Trophoblast cell (in vitro differentiated cells and primary cell): ENCODE data around the gene ROR2.
"Not testable (repeated sequence)": the region's sequence is repeated elsewhere in the genome, so short reads cannot be mapped to it uniquely, and the experiment has no call there.

ENCODE experiments used
- DNase-seq, 2 donors: peaks; one replicate each; pipeline ENCODE4 v3.0.0-alpha.2; 2016
- H2AFZ ChIP-seq: 2 replicates; pipeline ENCODE4 v1.6.1; 2013; ENCODE audit warnings: low read length, moderate library complexity, mild to moderate bottlenecking; ENCODE audit not compliant: insufficient read depth, poor library complexity
- H2AK5ac ChIP-seq: 2 replicates; pipeline ENCODE4 v1.6.1; 2013; ENCODE audit warnings: mild to moderate bottlenecking, low read length
- H2BK120ac ChIP-seq: 2 replicates; pipeline ENCODE4 v1.6.1; 2013; ENCODE audit warnings: low read length, mild to moderate bottlenecking, moderate library complexity; ENCODE audit not compliant: insufficient read depth, poor library complexity
- H2BK12ac ChIP-seq: 2 replicates; pipeline ENCODE4 v1.6.1; 2013; ENCODE audit warnings: mild to moderate bottlenecking, low read length, moderate library complexity
- H2BK5ac ChIP-seq: 2 replicates; pipeline ENCODE4 v1.6.1; 2013; ENCODE audit warnings: low read length, low read depth, moderate library complexity, mild to moderate bottlenecking; ENCODE audit not compliant: poor library complexity
- H3K14ac ChIP-seq: 2 replicates; pipeline ENCODE4 v1.6.1; 2013; ENCODE audit warnings: mild to moderate bottlenecking, low read length
- H3K18ac ChIP-seq: 2 replicates; pipeline ENCODE4 v1.6.1; 2013; ENCODE audit warnings: mild to moderate bottlenecking, low read length
- H3K23ac ChIP-seq: 2 replicates; pipeline ENCODE4 v1.6.1; 2013; ENCODE audit warnings: low read length
- H3K27ac ChIP-seq: 2 replicates; pipeline ENCODE4 v1.5.1; 2013; ENCODE audit warnings: low read depth, mild to moderate bottlenecking, inconsistent platforms, low read length, moderate library complexity
- H3K27me3 ChIP-seq: 2 replicates; pipeline ENCODE4 v1.6.1; 2013; ENCODE audit warnings: inconsistent platforms, mild to moderate bottlenecking, low read length, moderate library complexity; ENCODE audit not compliant: insufficient read depth
- H3K36me3 ChIP-seq, 2 experiments: 1 replicate in 1 of 2; 2 replicates in 1 of 2; pipeline ENCODE4 v1.6.1; 2013; ENCODE audit warnings: low read length in 2 of 2, mild to moderate bottlenecking in 2 of 2, moderate library complexity in 1 of 2; ENCODE audit not compliant: insufficient read depth in 2 of 2, control insufficient read depth in 1 of 2
- H3K4ac ChIP-seq: 2 replicates; pipeline ENCODE4 v1.6.1; 2013; ENCODE audit warnings: low read depth, mild to moderate bottlenecking, low read length, moderate library complexity
- H3K4me1 ChIP-seq, 2 experiments: 1 replicate in 1 of 2; 2 replicates in 1 of 2; pipeline ENCODE4 v1.6.1; 2013; ENCODE audit warnings: low read length in 2 of 2, mild to moderate bottlenecking in 2 of 2, moderate library complexity in 1 of 2; ENCODE audit not compliant: insufficient read depth in 2 of 2, control insufficient read depth in 1 of 2
- H3K4me2 ChIP-seq: 2 replicates; pipeline ENCODE4 v1.6.1; 2013; ENCODE audit warnings: inconsistent platforms, mild to moderate bottlenecking, low read length, moderate library complexity
- H3K4me3 ChIP-seq: 2 replicates; pipeline ENCODE4 v1.5.1; 2013; ENCODE audit warnings: mild to moderate bottlenecking, low read depth, low read length, inconsistent platforms
- H3K79me1 ChIP-seq: one replicate; pipeline ENCODE4 v1.6.1; 2013; ENCODE audit warnings: low read length
- H3K79me2 ChIP-seq: 2 replicates; pipeline ENCODE4 v1.6.1; 2013; ENCODE audit warnings: low read length, mild to moderate bottlenecking; ENCODE audit not compliant: control insufficient read depth, insufficient read depth, poor library complexity
- H3K9ac ChIP-seq: 2 replicates; pipeline ENCODE4 v1.6.1; 2013; ENCODE audit warnings: mild to moderate bottlenecking, low read length
- H3K9me3 ChIP-seq: 2 replicates; pipeline ENCODE4 v1.6.1; 2013; ENCODE audit warnings: low read depth, mild to moderate bottlenecking, control low read depth, inconsistent platforms, low read length; ENCODE audit not compliant: insufficient read depth
- H4K12ac ChIP-seq: 2 replicates; pipeline ENCODE4 v1.6.1; 2013; ENCODE audit warnings: low read depth, mild to moderate bottlenecking, low read length, moderate library complexity
- H4K8ac ChIP-seq: 2 replicates; pipeline ENCODE4 v1.6.1; 2013; ENCODE audit warnings: low read depth, mild to moderate bottlenecking, low read length, moderate library complexity
- H4K91ac ChIP-seq: one replicate; pipeline ENCODE4 v1.6.1; 2013; ENCODE audit warnings: low read depth, mild to moderate bottlenecking, low read length, moderate library complexity
- WGBS: extraction: QIAGEN DNeasy Blood & Tissue Kit; methylation state at CpG from one replicate; pipeline ENCODE4 v1.1.7; 2013; ENCODE audit warnings: missing lambda C conversion rate; ENCODE audit not compliant: insufficient read length, insufficient coverage; ENCODE audit errors: extremely low coverage; 5-methylcytosine and 5-hydroxymethylcytosine counted together

The ROR2 gene

DNA sequence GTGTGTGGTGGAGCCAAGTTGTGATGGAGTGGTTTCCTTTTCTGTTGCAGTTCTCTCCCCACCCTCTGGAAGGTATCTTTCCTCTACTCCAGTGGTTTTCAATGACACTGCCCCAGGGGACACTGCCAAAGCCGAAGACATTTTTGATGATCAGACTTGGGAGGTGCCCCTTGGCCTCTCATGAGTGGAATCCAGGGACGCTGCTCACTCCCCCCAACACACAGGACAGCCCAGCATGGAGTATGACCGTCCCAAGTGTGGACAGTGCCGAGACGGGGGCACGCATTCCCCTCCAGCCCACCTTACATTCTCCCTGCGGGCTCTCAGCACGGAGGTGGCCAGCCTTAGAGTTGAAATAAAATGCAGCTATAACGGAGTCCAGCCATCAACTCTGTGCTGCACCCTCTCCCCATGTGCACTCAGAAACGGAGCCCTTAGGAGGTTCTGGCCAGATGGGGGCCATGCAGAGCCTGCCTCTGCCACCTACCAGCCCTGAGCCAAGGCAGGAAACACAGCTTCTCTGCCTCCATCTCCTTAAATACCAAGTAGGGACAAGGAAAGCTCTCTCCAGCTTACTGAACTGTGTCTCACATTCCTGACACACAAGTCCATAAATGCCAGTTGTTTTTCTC, 150.8 kb downstream of the ROR2 start:
- Histone ChIP-seq H3K36me3 (no peaks in the 10 kb centered on the region), H2AFZ (no peak overlapping the region), H2BK12ac (no peak overlapping the region), H3K27me3 (no peaks in the 10 kb centered on the region), H3K4me2 (no peak overlapping the region), H3K23ac (no peak overlapping the region), H4K12ac (no peak overlapping the region), H3K27ac (no peak overlapping the region), H3K9me3 (no peaks in the 10 kb centered on the region), H2BK120ac (no peak overlapping the region), H2BK5ac (no peak overlapping the region), H3K14ac (no peak overlapping the region), H3K4me3 (no peak overlapping the region), H3K79me1 (no peaks in the 10 kb centered on the region), H3K4ac (no peak overlapping the region), H3K18ac (no peak overlapping the region), H3K4me1 (peaks cover 5 to 6% of the 10 kb centered on the region in 2 experiments), H4K8ac (no peak overlapping the region), H2AK5ac (no peak overlapping the region), H3K9ac (no peak overlapping the region), H3K79me2 (peaks cover 1% of the 10 kb centered on the region), H4K91ac (no peak overlapping the region)
- no CpG with 5 or more reads among the region's 10 CpGs for WGBS
- DNase-seq = no peak

DNA sequence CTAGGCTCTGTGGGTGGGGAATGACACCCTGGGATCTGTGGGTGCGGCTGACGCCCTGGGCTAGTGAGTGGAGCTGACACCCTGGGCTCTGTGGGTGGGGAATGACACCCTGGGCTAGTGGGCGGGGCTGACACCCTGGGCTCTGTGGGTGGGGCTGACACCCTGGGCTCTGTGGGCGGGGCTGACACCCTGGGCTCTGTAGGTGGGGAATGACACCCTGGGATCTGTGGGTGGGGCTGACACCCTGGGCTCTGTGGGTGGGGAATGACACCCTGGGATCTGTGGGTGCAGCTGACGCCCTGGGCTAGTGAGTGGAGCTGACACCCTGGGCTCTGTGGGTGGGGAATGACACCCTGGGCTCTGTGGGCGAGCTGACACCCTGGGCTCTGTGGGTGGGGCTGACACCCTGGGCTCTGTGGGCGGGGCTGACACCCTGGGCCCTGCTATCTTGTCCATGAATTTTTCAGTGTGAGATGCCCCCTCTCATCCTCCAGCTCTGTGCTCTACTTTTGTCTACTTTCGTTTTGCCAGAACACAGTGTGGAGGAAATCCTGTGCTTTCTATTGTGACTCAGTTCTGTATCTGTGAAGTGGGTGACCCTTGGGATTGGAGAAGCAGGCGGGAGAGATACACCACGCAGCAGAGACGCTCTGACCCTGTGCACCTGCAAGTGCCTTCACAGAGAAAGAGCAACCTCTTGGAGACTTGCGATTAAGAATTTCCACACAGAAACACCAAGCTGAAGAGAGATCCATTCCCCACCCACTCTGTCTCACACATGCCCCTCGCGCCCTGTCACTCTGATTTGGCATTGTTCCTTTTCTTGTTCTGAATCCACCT, 151.5 kb downstream of the ROR2 start:
- not testable (repeated sequence) for H3K18ac ChIP-seq, H3K4me3 ChIP-seq, H4K91ac ChIP-seq, H4K12ac ChIP-seq, H3K36me3 ChIP-seq, H3K9ac ChIP-seq, H3K4ac ChIP-seq, H2BK12ac ChIP-seq, H3K4me2 ChIP-seq, H3K9me3 ChIP-seq, H2BK120ac ChIP-seq, DNase-seq, H3K27ac ChIP-seq, H3K14ac ChIP-seq, H3K27me3 ChIP-seq, H3K79me2 ChIP-seq, H3K4me1 ChIP-seq, H3K79me1 ChIP-seq, H4K8ac ChIP-seq, H2AFZ ChIP-seq, H2BK5ac ChIP-seq, H2AK5ac ChIP-seq, H3K23ac ChIP-seq
- no CpG with 5 or more reads among the region's 14 CpGs for WGBS

DNA sequence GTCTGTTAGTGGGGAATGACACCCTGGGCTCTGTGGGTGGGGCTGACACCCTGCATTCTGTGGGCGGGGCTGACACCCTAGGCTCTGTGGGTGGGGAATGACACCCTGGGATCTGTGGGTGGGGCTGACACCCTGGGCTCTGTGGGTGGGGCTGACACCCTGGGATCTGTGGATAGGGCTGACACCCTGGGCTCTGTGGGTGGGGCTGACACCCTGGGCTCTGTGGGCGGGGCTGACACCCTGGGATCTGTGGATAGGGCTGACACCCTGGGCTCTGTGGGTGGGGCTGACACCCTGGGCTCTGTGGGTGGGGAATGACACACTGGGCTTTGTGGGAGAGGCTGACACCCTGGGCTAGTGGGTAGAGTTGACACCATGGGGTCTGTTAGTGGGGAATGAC, 152.5 kb downstream of the ROR2 start:
- not testable (repeated sequence) for H2BK120ac ChIP-seq, DNase-seq, H2AK5ac ChIP-seq, H3K4me1 ChIP-seq, H2AFZ ChIP-seq, H3K79me2 ChIP-seq, H4K12ac ChIP-seq, H2BK12ac ChIP-seq, H3K79me1 ChIP-seq, H3K27ac ChIP-seq, H2BK5ac ChIP-seq, H3K4ac ChIP-seq, H3K4me3 ChIP-seq, H4K8ac ChIP-seq, H3K9ac ChIP-seq, H3K9me3 ChIP-seq, H3K14ac ChIP-seq, H3K36me3 ChIP-seq, H3K23ac ChIP-seq, H3K18ac ChIP-seq, H4K91ac ChIP-seq, H3K4me2 ChIP-seq, H3K27me3 ChIP-seq
- no CpG with 5 or more reads among the region's 2 CpGs for WGBS

DNA sequence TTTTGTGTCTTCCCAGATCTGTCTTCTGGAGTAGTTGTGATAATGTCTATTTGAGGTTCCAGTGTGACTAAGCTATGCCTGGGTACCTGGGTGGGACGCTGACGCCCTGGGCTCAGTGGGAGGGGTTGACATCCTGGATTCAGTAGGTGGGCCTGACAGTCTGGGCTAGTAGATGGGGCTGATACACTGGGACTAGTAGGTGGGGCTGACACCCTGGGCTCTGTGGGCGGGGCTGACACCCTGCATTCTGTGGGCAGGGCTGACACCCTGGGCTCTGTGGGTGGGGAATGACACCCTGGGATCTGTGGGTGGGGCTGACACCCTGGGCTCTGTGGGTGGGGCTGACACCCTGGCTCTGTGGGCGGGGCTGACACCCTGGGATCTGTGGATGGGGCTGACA, 153.5 kb downstream of the ROR2 start:
- H3K4ac ChIP-seq, H3K36me3 ChIP-seq: not testable (repeated sequence)

More for the DNA sequence above, 153.5 kb downstream of the ROR2 start:
- not testable (repeated sequence) for H2BK12ac ChIP-seq, DNase-seq, H3K27ac ChIP-seq, H4K8ac ChIP-seq, H4K91ac ChIP-seq, H3K14ac ChIP-seq, H3K79me2 ChIP-seq, H3K23ac ChIP-seq, H2BK120ac ChIP-seq, H3K4me2 ChIP-seq, H2AK5ac ChIP-seq, H3K4me1 ChIP-seq, H3K9me3 ChIP-seq, H3K4me3 ChIP-seq, H3K18ac ChIP-seq, H2BK5ac ChIP-seq, H4K12ac ChIP-seq, H3K79me1 ChIP-seq, H3K27me3 ChIP-seq, H3K9ac ChIP-seq, H2AFZ ChIP-seq
- WGBS = no CpG with 5 or more reads among the region's 4 CpGs
